Measurements from ENCODE around the gene TMC6. TPM values are rescaled to one million over a fixed set of nuclear protein-coding genes. Genes with fewer than 3 reads are reported as not detected.

TMC6 gene
- total RNA-seq, 1 experiment from 2014 or later = 58.0 TPM

GRCh38 chr17:78075545-78075944 lies 53.0 kb downstream of the TMC6 start:
- no peaks in the 10 kb centered on the region for H3K27me3 ChIP-seq (ENCODE audit: control insufficient read depth, insufficient read depth, low read length)
- ChIA-PET CTCF (no interaction called here), POLR2A (no interaction called here)
- H3K27ac ChIP-seq (ENCODE audit: low read length) = no peak overlapping the region
- in situ Hi-C loops (cut with HindIII; ENCODE audit: low pct_unique_long_range_greater_than_20kb, low sequenced_read_pairs) = no loop called here
- H3K4me3 ChIP-seq (ENCODE audit: low read depth in 2 of 2, low read length in 2 of 2) = no peak overlapping the region
- no peaks in the 10 kb centered on the region for H3K9me3 ChIP-seq (ENCODE audit: control insufficient read depth, insufficient read depth, low read depth, low read length)
- H3K36me3 ChIP-seq (ENCODE audit: control insufficient read depth, insufficient read depth, low read length) = no peaks in the 10 kb centered on the region
- ATAC-seq (no peak), DNase-seq (ENCODE audit: low read depth, low spot score) (no peak)
- intact Hi-C loops (cut with micrococcal nuclease; ENCODE audit: unreplicated experiment) = no loop called here
- H3K4me1 ChIP-seq (ENCODE audit: control insufficient read depth, insufficient read depth, low read length) = no peaks in the 10 kb centered on the region
- BruUV-seq (replicated peaks) = no TSS peak
- no peak for TF ChIP-seq TCF7L2 (IDR thresholded peaks at IDR 0.05; ENCODE audit: low read depth, low read length)
- TF ChIP-seq SIN3A (IDR thresholded peaks at IDR 0.05; ENCODE audit: borderline replicate concordance, insufficient read depth, low read depth, low read length) = no peak
- TF ChIP-seq CTCF (IDR thresholded peaks at IDR 0.05) = no peak
- no peak for TF ChIP-seq REST (IDR thresholded peaks at IDR 0.05; ENCODE audit: insufficient read depth in 1 of 2, low read depth in 2 of 2, low read length in 1 of 2)
- no peak for TF ChIP-seq POLR2AphosphoS5 (IDR thresholded peaks at IDR 0.05; ENCODE audit: low read depth, low read length)

GRCh38 chr17:78075011-78075410 lies 53.5 kb downstream of the TMC6 start:
- DNase-seq (ENCODE audit: low read depth, low spot score) (no peak), ATAC-seq (no peak)
- intact Hi-C loops (cut with micrococcal nuclease; ENCODE audit: unreplicated experiment) = no loop called here
- ChIA-PET POLR2A (no interaction called here), CTCF (no interaction called here)
- TF ChIP-seq SIN3A (IDR thresholded peaks at IDR 0.05; ENCODE audit: borderline replicate concordance, insufficient read depth, low read depth, low read length) (no peak), CTCF (IDR thresholded peaks at IDR 0.05) (no peak), REST (IDR thresholded peaks at IDR 0.05; ENCODE audit: insufficient read depth in 1 of 2, low read depth in 2 of 2, low read length in 1 of 2) (no peak), TCF7L2 (IDR thresholded peaks at IDR 0.05; ENCODE audit: low read depth, low read length) (no peak), POLR2AphosphoS5 (IDR thresholded peaks at IDR 0.05; ENCODE audit: low read depth, low read length) (no peak)
- BruUV-seq (replicated peaks) = no TSS peak
- no peak overlapping the region for H3K27ac ChIP-seq (ENCODE audit: low read length)
- no peaks in the 10 kb centered on the region for H3K9me3 ChIP-seq (ENCODE audit: control insufficient read depth, insufficient read depth, low read depth, low read length)
- no peaks in the 10 kb centered on the region for H3K36me3 ChIP-seq (ENCODE audit: control insufficient read depth, insufficient read depth, low read length)
- no peaks in the 10 kb centered on the region for H3K4me1 ChIP-seq (ENCODE audit: control insufficient read depth, insufficient read depth, low read length)
- in situ Hi-C loops (cut with HindIII; ENCODE audit: low pct_unique_long_range_greater_than_20kb, low sequenced_read_pairs) = no loop called here
- H3K4me3 ChIP-seq (ENCODE audit: low read depth in 2 of 2, low read length in 2 of 2) = no peak overlapping the region
- H3K27me3 ChIP-seq (ENCODE audit: control insufficient read depth, insufficient read depth, low read length) = no peaks in the 10 kb centered on the region
